NT2/D1 (cell line): Measurements from ENCODE around the gene MYLK.

Experiments
- DNase-seq: peaks from one replicate; pipeline ENCODE4 v3.0.0-alpha.2; 2011; ENCODE audit warnings: low read depth, low spot score
- H3K27me3 ChIP-seq: 2 replicates; pipeline ENCODE4 v1.6.0; 2011; ENCODE audit warnings: mild to moderate bottlenecking; ENCODE audit not compliant: insufficient read length, insufficient read depth
- H3K36me3 ChIP-seq: 2 replicates; pipeline ENCODE4 v1.6.1; 2011; ENCODE audit warnings: mild to moderate bottlenecking, low read length, mixed read lengths; ENCODE audit not compliant: insufficient read depth, insufficient read length
- H3K4me1 ChIP-seq: 2 replicates; pipeline ENCODE4 v1.5.1; 2011; ENCODE audit not compliant: insufficient read depth, insufficient read length
- H3K4me3 ChIP-seq: 2 replicates; pipeline ENCODE4 v1.5.1; 2011; ENCODE audit warnings: low read depth; ENCODE audit not compliant: insufficient read length
- H3K9ac ChIP-seq: 2 replicates; pipeline ENCODE4 v1.6.0; 2011; ENCODE audit warnings: low read depth; ENCODE audit not compliant: insufficient read length
- H3K9me3 ChIP-seq: 2 replicates; pipeline ENCODE4 v1.5.1; 2011; ENCODE audit warnings: mild to moderate bottlenecking, low read length; ENCODE audit not compliant: insufficient read depth
- SUZ12 ChIP-seq: IDR thresholded peaks from 2 replicates; pipeline ENCODE4 v1.6.1; 2011; ENCODE audit not compliant: insufficient read length, insufficient read depth; ENCODE audit errors: extremely low read depth
- YY1 ChIP-seq: IDR thresholded peaks from 2 replicates; pipeline ENCODE4 v1.6.1; 2011; ENCODE audit not compliant: insufficient read length, insufficient read depth
- ZNF274 ChIP-seq: IDR thresholded peaks from 2 replicates; pipeline ENCODE4 v1.6.1; 2011; ENCODE audit warnings: mild to moderate bottlenecking, low read depth, low read length

MYLK gene

DNA sequence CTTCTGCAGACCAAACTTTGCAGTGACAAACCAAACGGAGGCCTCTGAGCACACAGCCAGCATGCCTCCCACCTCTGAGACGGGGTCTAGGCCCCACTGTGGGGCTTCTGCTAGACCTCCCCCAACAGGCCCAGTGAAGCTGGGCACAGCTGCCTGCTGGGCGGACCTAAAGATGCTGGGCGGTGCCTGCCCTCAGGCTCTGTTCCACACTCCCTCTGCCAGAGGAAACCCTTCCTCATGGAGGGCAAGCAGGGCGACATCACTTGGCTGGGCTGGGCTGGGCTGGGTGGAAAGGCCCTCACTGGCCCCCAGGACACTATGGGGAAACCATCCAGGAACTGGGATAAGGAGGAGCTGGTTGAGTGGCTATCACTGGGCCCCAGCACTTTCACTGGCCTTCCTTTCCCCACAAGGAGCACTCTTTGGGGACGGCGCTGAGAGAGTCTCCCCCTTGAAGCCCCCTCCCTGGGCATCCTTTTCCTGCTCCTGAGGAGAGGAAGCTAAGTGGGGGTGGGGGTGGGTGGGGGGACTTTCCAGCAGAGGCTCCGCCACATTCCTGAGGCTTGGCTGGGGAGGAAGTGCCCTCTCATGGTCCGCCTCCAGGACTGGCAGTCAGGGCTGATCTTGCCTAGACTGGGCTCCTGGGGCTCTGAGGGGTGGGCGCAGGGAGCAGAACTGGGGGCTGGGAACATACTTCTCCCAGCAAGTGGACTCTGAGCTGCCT lies 201.2 kb downstream of the MYLK start:
- no peak overlapping the region for H3K4me3 ChIP-seq
- TF ChIP-seq ZNF274, result no peak
- TF ChIP-seq YY1, result no peak
- no peak for TF ChIP-seq SUZ12

DNA sequence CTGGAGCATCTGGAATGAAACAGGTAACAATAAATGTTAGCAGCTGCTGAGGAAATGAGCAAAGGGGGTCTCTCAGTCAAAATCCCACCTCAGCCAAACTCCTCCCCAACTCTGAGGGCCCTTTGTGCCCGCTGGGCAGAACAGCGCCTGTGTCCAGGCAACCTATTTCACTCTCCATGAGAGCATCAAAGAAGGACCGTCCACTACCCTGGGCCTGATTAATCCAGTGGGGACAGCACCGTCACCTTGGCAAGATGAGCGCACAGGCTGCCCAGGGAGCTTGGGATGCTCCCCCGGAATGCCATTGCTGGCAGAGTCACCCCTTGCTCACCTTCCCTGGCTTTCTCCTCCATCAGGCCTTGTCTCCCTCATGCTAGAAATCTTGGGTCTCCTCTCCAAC lies 201.8 kb downstream of the MYLK start:
- Histone ChIP-seq H3K9me3 (no peaks in the 10 kb centered on the region), H3K9ac (no peak overlapping the region), H3K27me3 (no peaks in the 10 kb centered on the region), H3K4me3 (no peak overlapping the region), H3K36me3 (peaks cover 23% of the 10 kb centered on the region), H3K4me1 (peaks cover 5% of the 10 kb centered on the region)
- TF ChIP-seq SUZ12 (no peak), YY1 (no peak), ZNF274 (no peak)
- no peak for DNase-seq

More for the DNA sequence above, 201.2 kb downstream of the MYLK start:
- H3K9me3 ChIP-seq, result no peaks in the 10 kb centered on the region
- peaks cover 23% of the 10 kb centered on the region for H3K36me3 ChIP-seq
- no peaks in the 10 kb centered on the region for H3K27me3 ChIP-seq
- H3K4me1 ChIP-seq, result peaks cover 5% of the 10 kb centered on the region
- DNase-seq, result no peak
- no peak overlapping the region for H3K9ac ChIP-seq

DNA sequence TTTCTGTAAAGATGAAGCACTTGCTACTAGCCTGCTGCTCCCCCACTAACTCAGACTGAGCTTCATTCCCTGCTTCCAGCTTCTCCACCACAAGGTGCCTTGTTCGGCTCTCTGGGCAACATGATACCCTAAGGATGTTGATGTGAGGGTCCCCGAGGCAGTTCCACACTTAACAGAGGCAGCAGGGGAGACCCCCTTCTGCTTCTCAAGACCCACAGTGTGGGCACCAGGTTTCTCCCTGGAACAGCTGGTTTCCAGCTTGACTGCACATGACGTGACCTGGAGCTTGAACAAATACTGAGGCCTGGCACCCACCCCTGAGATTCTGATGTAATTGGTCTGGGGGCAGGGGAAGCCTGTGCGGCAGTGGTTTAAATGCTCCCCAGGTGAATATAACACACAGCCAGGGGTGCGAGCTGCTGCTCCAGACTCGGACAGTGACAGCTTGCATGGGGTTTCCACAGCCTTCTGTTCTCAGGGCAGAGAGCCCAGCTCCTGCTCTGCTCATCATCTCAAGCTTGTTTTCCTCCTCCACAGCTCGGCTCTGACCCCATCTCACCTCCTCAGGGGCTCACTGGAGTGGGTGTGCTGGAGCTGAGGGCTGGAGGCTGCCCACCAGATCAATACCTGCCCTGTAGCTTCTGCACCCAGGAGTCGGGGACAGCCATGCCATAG lies 204.3 kb downstream of the MYLK start:
- no peak for TF ChIP-seq ZNF274
- TF ChIP-seq SUZ12, result no peak
- TF ChIP-seq YY1, result no peak

DNA sequence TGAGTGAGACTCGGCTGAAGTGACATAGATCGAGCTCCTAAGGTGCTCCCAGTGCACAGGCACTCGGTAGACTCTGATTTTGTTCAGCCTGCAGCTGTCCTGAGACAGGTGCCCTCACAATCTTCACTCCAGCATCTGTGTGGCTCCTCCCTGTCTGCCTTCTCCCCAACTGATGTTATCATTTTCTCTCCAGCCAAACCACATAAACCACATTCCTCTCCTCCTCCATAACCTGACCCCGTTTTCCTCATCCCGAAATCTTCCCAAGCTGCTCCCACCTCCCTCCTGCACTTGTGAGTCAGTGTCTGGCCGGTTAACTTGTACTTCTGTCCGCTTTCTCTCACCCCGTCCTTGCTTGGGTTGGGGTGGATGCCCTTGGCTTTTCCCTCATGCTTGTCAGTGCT lies 206.0 kb downstream of the MYLK start:
- Histone ChIP-seq H3K4me3 (no peak overlapping the region), H3K36me3 (peaks cover 25% of the 10 kb centered on the region), H3K9me3 (no peaks in the 10 kb centered on the region), H3K9ac (no peak overlapping the region), H3K27me3 (no peaks in the 10 kb centered on the region), H3K4me1 (peaks cover 7% of the 10 kb centered on the region)
- TF ChIP-seq SUZ12, result no peak
- no peak for TF ChIP-seq YY1
- no peak for TF ChIP-seq ZNF274
- no peak for DNase-seq

More for the DNA sequence above, 204.3 kb downstream of the MYLK start:
- Histone ChIP-seq H3K27me3 (no peaks in the 10 kb centered on the region), H3K36me3 (peaks cover 25% of the 10 kb centered on the region), H3K9me3 (no peaks in the 10 kb centered on the region), H3K4me3 (no peak overlapping the region), H3K9ac (no peak overlapping the region), H3K4me1 (peaks cover 5% of the 10 kb centered on the region)
- DNase-seq, result no peak

DNA sequence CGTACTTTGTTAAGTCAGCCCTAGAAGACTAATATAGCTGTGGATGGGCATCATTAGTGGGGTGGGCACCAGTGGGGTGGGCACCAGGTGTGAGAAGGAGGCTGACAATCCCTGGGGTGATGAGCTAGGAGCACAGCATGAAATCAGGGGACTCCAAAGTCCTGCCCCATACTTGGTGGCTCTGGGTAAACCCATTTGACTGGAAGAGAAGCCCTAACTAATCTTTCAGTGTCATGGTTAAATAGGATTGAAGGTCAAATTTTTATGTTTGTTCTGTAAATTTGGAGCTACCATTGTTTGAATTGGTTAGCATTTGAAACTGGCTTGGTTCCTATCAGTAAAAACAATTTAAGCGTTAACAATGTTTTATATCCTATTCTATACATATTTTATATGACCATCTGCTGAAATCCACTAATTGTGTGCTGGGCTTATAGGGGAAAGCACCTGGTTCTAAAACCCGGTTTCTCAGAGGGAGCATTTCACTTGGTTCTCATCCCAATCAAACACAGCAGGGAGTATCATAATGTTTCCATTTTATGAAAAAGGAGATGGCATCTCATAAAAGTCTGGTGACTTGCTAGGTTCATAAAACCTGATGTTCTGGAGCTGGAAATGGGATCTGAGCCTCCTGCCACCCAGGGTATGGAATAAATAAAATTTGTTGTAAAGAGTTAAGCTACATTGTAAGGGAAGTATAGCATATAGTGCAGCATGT lies 211.5 kb downstream of the MYLK start:
- Histone ChIP-seq H3K9me3 (no peaks in the 10 kb centered on the region), H3K4me1 (peaks cover 2% of the 10 kb centered on the region), H3K27me3 (no peaks in the 10 kb centered on the region), H3K9ac (no peak overlapping the region), H3K36me3 (peaks cover 2% of the 10 kb centered on the region), H3K4me3 (no peak overlapping the region)
- no peak for DNase-seq
- TF ChIP-seq YY1, result no peak
- no peak for TF ChIP-seq ZNF274
- TF ChIP-seq SUZ12, result no peak

DNA sequence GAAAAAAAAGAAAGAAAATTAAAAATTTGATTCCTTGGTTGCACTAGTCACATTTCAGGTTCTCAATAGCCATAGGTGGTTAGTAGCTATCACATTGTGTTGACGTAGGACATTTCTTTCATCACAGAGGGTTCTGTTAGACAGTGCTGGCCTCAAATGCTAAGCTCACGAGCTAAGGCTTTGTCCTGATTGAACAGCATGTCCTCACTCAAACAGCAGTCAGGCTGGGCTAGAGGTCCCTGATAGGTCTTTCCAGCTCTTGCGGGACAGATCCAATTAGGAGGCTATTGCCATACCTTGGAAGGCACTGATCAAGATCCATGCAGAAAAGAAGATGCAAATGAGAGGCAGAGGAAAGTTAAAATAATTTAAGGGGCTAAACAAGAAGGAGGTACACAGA lies 213.4 kb downstream of the MYLK start:
- Histone ChIP-seq H3K4me1 (peaks cover 2% of the 10 kb centered on the region), H3K9ac (no peak overlapping the region), H3K36me3 (peaks cover 11% of the 10 kb centered on the region), H3K27me3 (no peaks in the 10 kb centered on the region), H3K4me3 (no peak overlapping the region), H3K9me3 (no peaks in the 10 kb centered on the region)
- no peak for DNase-seq
- TF ChIP-seq YY1, result no peak
- no peak for TF ChIP-seq ZNF274
- no peak for TF ChIP-seq SUZ12

DNA sequence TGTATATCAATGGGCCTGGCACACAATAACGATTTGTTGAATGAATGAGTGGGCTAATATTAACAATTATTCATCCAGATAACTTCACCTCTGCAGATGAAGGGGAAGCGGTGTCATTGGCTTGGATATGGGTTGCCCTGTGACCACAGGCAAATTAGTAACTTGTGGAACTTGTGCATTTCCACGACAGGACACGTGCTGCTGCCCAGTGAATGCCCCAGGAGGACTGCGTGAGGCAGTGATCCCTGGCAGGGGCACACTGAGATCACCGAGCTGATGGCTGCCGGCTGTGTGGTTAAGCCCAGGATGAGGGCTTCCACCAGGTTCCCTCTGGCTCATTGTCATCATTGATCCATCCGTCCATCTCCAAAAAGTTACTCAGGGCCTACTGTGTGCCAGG lies 215.2 kb downstream of the MYLK start:
- Histone ChIP-seq H3K9me3 (no peaks in the 10 kb centered on the region), H3K4me3 (no peak overlapping the region), H3K9ac (no peak overlapping the region), H3K4me1 (peaks cover 2% of the 10 kb centered on the region), H3K36me3 (peaks cover 14% of the 10 kb centered on the region), H3K27me3 (no peaks in the 10 kb centered on the region)
- TF ChIP-seq ZNF274 (no peak), SUZ12 (no peak), YY1 (no peak)
- DNase-seq, result no peak
